Sigmoid colon (tissue), 4 donors: ENCODE data around the gene WDTC1.

Experiments
- EP300 ChIP-seq, 4 donors: sonication (generic); formaldehyde crosslinking; IDR thresholded peaks; one replicate each; pipeline ENCODE4 v1.6.1; 2017; ENCODE audit warnings: antibody characterized with exemption in 4 of 4
- POLR2A ChIP-seq, 2 donors: fragments of 450-650 bp; IDR thresholded peaks; one replicate each; pipeline ENCODE4 v1.6.1; 2016; ENCODE audit warnings: antibody characterized with exemption in 2 of 2, mild to moderate bottlenecking in 2 of 2, moderate library complexity in 2 of 2
- TF ChIP-seq, protein P1 (sequence below), 4 experiments: fragments of 450-650 bp in 3 of 4; fragments of 200-600 bp in 1 of 4; IDR thresholded peaks; one replicate each; pipeline ENCODE4 v1.5.1; 2016 to 2019; ENCODE audit warnings: antibody characterized with exemption in 4 of 4, mild to moderate bottlenecking in 3 of 4, moderate library complexity in 2 of 4

DNA sequence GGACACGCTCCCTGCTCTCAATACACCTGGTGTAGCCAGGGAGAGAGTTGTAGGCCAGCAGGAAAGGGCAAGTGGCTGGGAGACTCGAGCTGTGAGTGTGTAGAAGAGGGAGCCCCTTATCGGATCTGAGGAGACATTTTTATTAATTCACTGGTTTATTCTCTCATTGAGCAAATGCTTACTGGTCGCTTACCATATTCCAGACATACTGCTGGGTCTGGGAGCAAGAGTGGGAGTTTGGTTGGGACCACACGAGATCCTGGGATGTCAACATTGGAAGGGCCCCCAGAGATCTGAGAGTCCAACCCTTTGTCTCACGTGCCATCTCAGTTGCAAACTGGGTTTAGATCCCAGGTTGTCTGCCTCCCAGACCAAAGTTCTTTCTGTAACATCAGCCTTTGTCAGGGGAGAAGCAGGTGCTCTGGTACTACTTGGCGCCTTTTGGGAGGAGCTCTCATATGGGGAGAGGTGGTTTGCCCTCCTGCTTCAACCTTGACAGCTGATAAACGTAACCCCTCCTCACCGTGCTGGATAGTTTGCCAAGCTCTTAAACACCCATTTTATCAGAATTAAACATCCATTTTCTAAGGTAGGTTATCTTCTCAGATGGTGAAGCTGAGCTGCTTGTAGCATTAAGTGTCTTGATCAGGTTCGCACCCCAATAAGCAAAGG is 88.3 kb downstream of the WDTC1 start:
- TF ChIP-seq, protein P1, sequence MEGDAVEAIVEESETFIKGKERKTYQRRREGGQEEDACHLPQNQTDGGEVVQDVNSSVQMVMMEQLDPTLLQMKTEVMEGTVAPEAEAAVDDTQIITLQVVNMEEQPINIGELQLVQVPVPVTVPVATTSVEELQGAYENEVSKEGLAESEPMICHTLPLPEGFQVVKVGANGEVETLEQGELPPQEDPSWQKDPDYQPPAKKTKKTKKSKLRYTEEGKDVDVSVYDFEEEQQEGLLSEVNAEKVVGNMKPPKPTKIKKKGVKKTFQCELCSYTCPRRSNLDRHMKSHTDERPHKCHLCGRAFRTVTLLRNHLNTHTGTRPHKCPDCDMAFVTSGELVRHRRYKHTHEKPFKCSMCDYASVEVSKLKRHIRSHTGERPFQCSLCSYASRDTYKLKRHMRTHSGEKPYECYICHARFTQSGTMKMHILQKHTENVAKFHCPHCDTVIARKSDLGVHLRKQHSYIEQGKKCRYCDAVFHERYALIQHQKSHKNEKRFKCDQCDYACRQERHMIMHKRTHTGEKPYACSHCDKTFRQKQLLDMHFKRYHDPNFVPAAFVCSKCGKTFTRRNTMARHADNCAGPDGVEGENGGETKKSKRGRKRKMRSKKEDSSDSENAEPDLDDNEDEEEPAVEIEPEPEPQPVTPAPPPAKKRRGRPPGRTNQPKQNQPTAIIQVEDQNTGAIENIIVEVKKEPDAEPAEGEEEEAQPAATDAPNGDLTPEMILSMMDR (IDR thresholded peaks at IDR 0.05): no peak
- TF ChIP-seq POLR2A (IDR thresholded peaks at IDR 0.05) (no peak), EP300 (IDR thresholded peaks at IDR 0.05) (no peak)
